OCI-LY7 (cell line): Measurements from ENCODE around the gene CD81. TPM values are rescaled to one million over a fixed set of nuclear protein-coding genes. Genes with fewer than 3 reads are reported as not detected.

Experiments
- BruUV-seq: library from RNA; stranded (reverse); fragments of 400-500 nt; replicated peaks from 2 replicates; lab custom pipeline; 2021; lab: Mats Ljungman, UMichigan
- CTCF ChIA-PET: fragments of 300-600 bp; sonication (Branson Sonifier 250); formaldehyde crosslinking; loops from one replicate; lab custom pipeline; 2022; ENCODE audit warnings: antibody characterized with exemption; ENCODE audit not compliant: unreplicated experiment; lab: Charles Lee
- POLR2A ChIA-PET: fragments of 300-600 bp; sonication (Branson Sonifier 250); formaldehyde crosslinking; loops from one replicate; lab custom pipeline; 2022; ENCODE audit warnings: antibody characterized with exemption; lab: Charles Lee
- DNase-seq: peaks from one replicate; pipeline ENCODE4 v3.0.0-alpha.2; 2015; ENCODE audit warnings: low spot score
- H2AFZ ChIP-seq: fragments of 200-600 bp; sonication (generic), shearing (Covaris generic); 2 replicates; pipeline ENCODE4 v1.6.1; 2014; ENCODE audit warnings: mild to moderate bottlenecking, antibody characterized with exemption, low read length, moderate library complexity
- H3K27ac ChIP-seq: fragments of 200-600 bp; sonication (generic); 2 replicates; pipeline ENCODE4 v1.5.1; 2014; ENCODE audit warnings: mixed run types, low read depth, mild to moderate bottlenecking, moderate library complexity, low read length, inconsistent platforms; ENCODE audit not compliant: poor library complexity, severe bottlenecking
- H3K36me3 ChIP-seq: fragments of 200-600 bp; sonication (generic); 2 replicates; pipeline ENCODE4 v1.6.1; 2014; ENCODE audit warnings: mild to moderate bottlenecking, antibody characterized with exemption, low read length, moderate library complexity, mixed read lengths; ENCODE audit not compliant: insufficient read depth
- H3K4me1 ChIP-seq: fragments of 200-600 bp; sonication (generic); 2 replicates; pipeline ENCODE4 v1.5.1; 2014; ENCODE audit warnings: mild to moderate bottlenecking, low read length; ENCODE audit not compliant: insufficient read depth, poor library complexity, severe bottlenecking
- H3K4me2 ChIP-seq: fragments of 200-600 bp; sonication (generic); 2 replicates; pipeline ENCODE4 v1.6.1; 2014; ENCODE audit warnings: mild to moderate bottlenecking, low read length
- H3K4me3 ChIP-seq: fragments of 200-600 bp; sonication (generic); 2 replicates; pipeline ENCODE4 v1.5.1; 2014; ENCODE audit warnings: mild to moderate bottlenecking, low read depth, low read length; ENCODE audit not compliant: poor library complexity, severe bottlenecking
- H3K79me2 ChIP-seq: fragments of 200-600 bp; sonication (generic); 2 replicates; pipeline ENCODE4 v1.6.1; 2016; ENCODE audit warnings: low read depth, mild to moderate bottlenecking, low read length, moderate library complexity, mixed read lengths; ENCODE audit not compliant: insufficient read depth
- H3K9me2 ChIP-seq: fragments of 200-600 bp; sonication (generic); 2 replicates; pipeline ENCODE4 v1.6.1; 2016; ENCODE audit warnings: mild to moderate bottlenecking, low read length, mixed read lengths; ENCODE audit not compliant: insufficient read depth
- H3K9me3 ChIP-seq: fragments of 200-600 bp; sonication (generic); 2 replicates; pipeline ENCODE4 v1.6.1; 2014; ENCODE audit warnings: mild to moderate bottlenecking, mixed run types, low read length, mixed read lengths
- H4K20me1 ChIP-seq: fragments of 200-600 bp; sonication (generic); 2 replicates; pipeline ENCODE4 v1.6.1; 2014; ENCODE audit warnings: mild to moderate bottlenecking, antibody characterized with exemption, low read length, moderate library complexity, mixed read lengths; ENCODE audit not compliant: insufficient read depth
- EZH2phosphoT487 ChIP-seq: fragments of 200-600 bp; sonication (generic); IDR thresholded peaks from 2 replicates; pipeline ENCODE4 v1.6.1; 2018; ENCODE audit warnings: low read depth, borderline replicate concordance, mild to moderate bottlenecking, mixed run types, antibody characterized with exemption, low read length, moderate library complexity, mixed read lengths
- intact Hi-C: fragments of 100-400 bp; cut with micrococcal nuclease; formaldehyde crosslinking; loops from one replicate; pipeline ENCODE4 v1.10.0; 2022; ENCODE audit not compliant: unreplicated experiment
- total RNA-seq, 2 experiments: library from RNA; depleted of rRNA in 1 of 2; stranded (reverse); fragments of >200 nt in 1 of 2; shearing (Covaris generic) in 1 of 2; gene quantifications; 2 replicates each; pipeline ENCODE4 v1.2.3, GENCODE V29; 2014 to 2022
- TF ChIP-seq, protein P1 (sequence below): fragments of 200-600 bp; sonication (generic); conservative IDR thresholded peaks from 2 replicates; pipeline ENCODE4 v1.5.1; 2014; ENCODE audit warnings: mild to moderate bottlenecking, antibody characterized with exemption, low read length, moderate library complexity, mixed read lengths

CD81 gene
- total RNA-seq, 2 experiments from 2014 or later, result 290 to 343 TPM

DNA sequence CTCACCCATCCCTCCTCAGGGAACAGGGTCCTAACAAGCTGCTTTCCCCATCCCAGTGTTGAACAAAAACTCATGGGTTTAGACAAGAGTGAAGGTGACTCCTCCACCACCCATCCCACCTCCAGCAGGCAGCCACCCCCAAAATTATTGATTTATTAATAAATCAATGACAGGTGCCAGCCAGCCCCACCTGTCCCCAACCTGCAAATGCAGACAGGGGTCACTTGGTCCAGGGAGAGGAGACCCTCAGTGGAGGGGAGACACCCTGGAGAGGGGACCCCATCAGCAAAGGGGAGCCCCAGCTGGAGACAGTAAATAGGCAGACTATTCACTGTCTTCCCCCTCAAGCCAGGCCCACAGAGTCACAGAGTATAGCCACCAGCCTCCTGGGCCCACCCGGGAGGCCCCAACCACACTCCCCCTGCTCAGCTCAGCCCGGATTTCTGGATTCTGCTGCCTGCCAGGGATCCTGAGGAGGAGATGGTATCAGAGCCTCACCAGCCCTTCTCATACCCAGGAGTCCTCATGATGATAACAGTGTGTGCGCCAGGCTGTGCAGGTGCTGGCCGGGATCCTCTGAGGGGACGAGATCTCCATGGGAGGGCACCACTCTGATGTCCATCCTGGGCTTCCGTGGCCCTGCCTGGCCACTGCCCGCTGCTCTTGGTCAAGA is 8.8 kb upstream of the CD81 start:
- Histone ChIP-seq H3K4me2 (no peak overlapping the region), H4K20me1 (no peaks in the 10 kb centered on the region), H3K4me3 (no peak overlapping the region), H3K79me2 (no peaks in the 10 kb centered on the region), H2AFZ (no peak overlapping the region), H3K9me2 (no peaks in the 10 kb centered on the region), H3K36me3 (no peaks in the 10 kb centered on the region), H3K4me1 (no peaks in the 10 kb centered on the region), H3K9me3 (no peaks in the 10 kb centered on the region), H3K27ac (no peak overlapping the region)
- ChIA-PET CTCF (no interaction called here), POLR2A (no interaction called here)
- TF ChIP-seq EZH2phosphoT487, result no peak
- TF ChIP-seq, protein P1, sequence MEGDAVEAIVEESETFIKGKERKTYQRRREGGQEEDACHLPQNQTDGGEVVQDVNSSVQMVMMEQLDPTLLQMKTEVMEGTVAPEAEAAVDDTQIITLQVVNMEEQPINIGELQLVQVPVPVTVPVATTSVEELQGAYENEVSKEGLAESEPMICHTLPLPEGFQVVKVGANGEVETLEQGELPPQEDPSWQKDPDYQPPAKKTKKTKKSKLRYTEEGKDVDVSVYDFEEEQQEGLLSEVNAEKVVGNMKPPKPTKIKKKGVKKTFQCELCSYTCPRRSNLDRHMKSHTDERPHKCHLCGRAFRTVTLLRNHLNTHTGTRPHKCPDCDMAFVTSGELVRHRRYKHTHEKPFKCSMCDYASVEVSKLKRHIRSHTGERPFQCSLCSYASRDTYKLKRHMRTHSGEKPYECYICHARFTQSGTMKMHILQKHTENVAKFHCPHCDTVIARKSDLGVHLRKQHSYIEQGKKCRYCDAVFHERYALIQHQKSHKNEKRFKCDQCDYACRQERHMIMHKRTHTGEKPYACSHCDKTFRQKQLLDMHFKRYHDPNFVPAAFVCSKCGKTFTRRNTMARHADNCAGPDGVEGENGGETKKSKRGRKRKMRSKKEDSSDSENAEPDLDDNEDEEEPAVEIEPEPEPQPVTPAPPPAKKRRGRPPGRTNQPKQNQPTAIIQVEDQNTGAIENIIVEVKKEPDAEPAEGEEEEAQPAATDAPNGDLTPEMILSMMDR, result no peak
- intact Hi-C loops, result no loop called here
- BruUV-seq, result no TSS peak
- no peak for DNase-seq

DNA sequence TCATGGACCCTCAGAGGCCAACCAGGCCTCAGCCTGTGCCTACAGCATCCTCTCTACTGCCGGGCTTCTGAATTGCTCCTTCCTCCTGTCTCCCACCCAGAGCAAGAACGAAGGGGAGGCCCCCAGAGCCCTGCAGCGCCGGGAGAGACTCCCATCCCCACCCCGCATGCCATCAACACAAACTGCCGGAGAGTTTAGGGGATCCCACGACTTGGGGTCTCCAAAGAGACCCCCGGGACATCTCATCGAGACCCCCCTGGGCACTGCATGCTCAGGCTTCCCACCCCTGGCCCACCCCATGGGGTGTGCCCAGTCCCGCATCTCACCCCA is 8.3 kb upstream of the CD81 start:
- Histone ChIP-seq H3K27ac (no peak overlapping the region), H3K79me2 (no peaks in the 10 kb centered on the region), H3K36me3 (no peaks in the 10 kb centered on the region), H3K4me1 (no peaks in the 10 kb centered on the region), H2AFZ (no peak overlapping the region), H3K4me2 (no peak overlapping the region), H3K4me3 (no peak overlapping the region), H3K9me3 (no peaks in the 10 kb centered on the region), H4K20me1 (no peaks in the 10 kb centered on the region), H3K9me2 (no peaks in the 10 kb centered on the region)
- POLR2A ChIA-PET, result no interaction called here
- DNase-seq, result no peak
- no TSS peak for BruUV-seq
- TF ChIP-seq EZH2phosphoT487, result no peak
- TF ChIP-seq, protein P1, result no peak
- CTCF ChIA-PET, result no interaction called here
- intact Hi-C loops, result no loop called here

DNA sequence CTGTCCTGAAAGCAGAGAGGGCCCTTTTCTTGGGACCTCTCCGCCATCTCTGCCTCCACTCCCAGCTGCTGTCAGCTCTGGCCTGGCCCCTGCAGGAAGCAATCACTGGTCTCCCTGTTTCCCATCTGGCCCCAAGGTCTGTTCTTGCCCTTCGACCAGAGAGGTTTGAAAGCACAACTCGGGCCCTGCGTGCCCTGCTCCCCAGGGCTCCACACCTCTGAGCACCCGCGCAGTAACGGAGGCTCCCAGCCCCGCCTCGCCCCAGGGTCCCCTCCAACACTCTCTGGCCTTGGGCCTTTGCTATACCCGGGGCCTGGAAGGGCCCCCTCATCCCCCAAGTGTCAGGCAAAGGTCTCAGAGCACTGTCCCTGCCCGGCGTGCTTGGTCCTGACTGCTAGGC is 7.8 kb upstream of the CD81 start:
- ChIA-PET CTCF (no interaction called here), POLR2A (no interaction called here)
- TF ChIP-seq, protein P1, result no peak
- no peak for TF ChIP-seq EZH2phosphoT487
- DNase-seq, result no peak
- Histone ChIP-seq H3K36me3 (no peaks in the 10 kb centered on the region), H3K79me2 (no peaks in the 10 kb centered on the region), H3K9me2 (no peaks in the 10 kb centered on the region), H3K4me2 (no peak overlapping the region), H3K9me3 (no peaks in the 10 kb centered on the region), H2AFZ (no peak overlapping the region), H3K4me1 (no peaks in the 10 kb centered on the region), H3K27ac (no peak overlapping the region), H4K20me1 (no peaks in the 10 kb centered on the region), H3K4me3 (no peak overlapping the region)
- intact Hi-C loops, result no loop called here
- no TSS peak for BruUV-seq
